MCF 10A (cell line): Measurements from ENCODE around the gene ST6GALNAC2. TPM values are rescaled to one million over a fixed set of nuclear protein-coding genes. Genes with fewer than 3 reads are reported as not detected.

Source experiments
- BruUV-seq: library from RNA; stranded (reverse); fragments of 400-500 nt; replicated peaks from 2 replicates; lab custom pipeline; 2021; lab: Mats Ljungman, UMichigan
- CTCF ChIA-PET: fragments of 300-600 bp; sonication (Branson Sonifier 250); formaldehyde crosslinking; extraction: SDS; loops from one replicate; lab custom pipeline; 2021; ENCODE audit warnings: antibody characterized with exemption, inconsistent platforms; lab: Yijun Ruan, JAX
- POLR2A ChIA-PET: fragments of 300-600, 350-650 bp; sonication (Branson Sonifier 250); formaldehyde crosslinking; extraction: SDS; loops from one replicate; lab custom pipeline; 2020; ENCODE audit warnings: antibody characterized with exemption, inconsistent platforms; lab: Yijun Ruan, JAX
- DNase-seq: peaks from one replicate; pipeline ENCODE4 v3.0.0-alpha.2; 2018; ENCODE audit not compliant: unreplicated experiment
- H3K27ac Mint-ChIP-seq: one replicate; pipeline ENCODE4 v1.8.0; 2022; ENCODE audit warnings: mild to moderate bottlenecking, low read depth, mixed read lengths; ENCODE audit not compliant: unreplicated experiment
- H3K27me3 Mint-ChIP-seq: one replicate; pipeline ENCODE4 v1.8.0; 2022; ENCODE audit warnings: mixed read lengths; ENCODE audit not compliant: insufficient read depth, unreplicated experiment
- H3K36me3 Mint-ChIP-seq: one replicate; pipeline ENCODE4 v1.8.0; 2022; ENCODE audit warnings: mild to moderate bottlenecking, moderate library complexity, mixed read lengths; ENCODE audit not compliant: insufficient read depth, unreplicated experiment
- H3K4me1 Mint-ChIP-seq: one replicate; pipeline ENCODE4 v1.8.0; 2022; ENCODE audit warnings: mixed read lengths; ENCODE audit not compliant: insufficient read depth, unreplicated experiment
- H3K4me3 Mint-ChIP-seq: one replicate; pipeline ENCODE4 v1.8.0; 2022; ENCODE audit warnings: mild to moderate bottlenecking, moderate library complexity, mixed read lengths; ENCODE audit not compliant: unreplicated experiment
- H3K9me3 Mint-ChIP-seq: one replicate; pipeline ENCODE4 v1.8.0; 2022; ENCODE audit warnings: mixed read lengths; ENCODE audit not compliant: unreplicated experiment
- CTCF ChIP-seq: fragments of 200-600 bp; IDR thresholded peaks from one replicate; pipeline ENCODE4 v1.8.0; 2022; ENCODE audit warnings: antibody characterized with exemption, mild to moderate bottlenecking; ENCODE audit not compliant: unreplicated experiment
- intact Hi-C: fragments of 100-400 bp; cut with micrococcal nuclease; formaldehyde crosslinking; loops from 2 replicates; pipeline ENCODE4 v1.14.1; 2022
- total RNA-seq: library from RNA; stranded (reverse); gene quantifications from 2 replicates; pipeline ENCODE4 v1.2.3, GENCODE V29; 2022

ST6GALNAC2 gene
- total RNA-seq, 1 experiment from 2014 or later: 7.7 TPM

- no peak for DNase-seq
- CTCF ChIA-PET: interaction anchor here (0.7 kb wide), 1 partner anchor 28 kb away, joined by 4 read pairs; no protein-coding TSS in a partner anchor
- intact Hi-C loops: no loop called here
- H3K27me3 Mint-ChIP-seq: no peaks in the 10 kb centered on the region
- H3K27ac Mint-ChIP-seq: peak within 1 kb of the TSS; percentile 51
- H3K4me3 Mint-ChIP-seq: no peak within 1 kb of the TSS
- no peaks in the 10 kb centered on the region for H3K9me3 Mint-ChIP-seq
- no peak for TF ChIP-seq CTCF
- no peaks in the 10 kb centered on the region for H3K36me3 Mint-ChIP-seq
- POLR2A ChIA-PET: interaction anchor here (0.6 to 0.7 kb wide), 2 partner anchors 86 to 320 kb away, joined by 4 to 5 read pairs; no protein-coding TSS in a partner anchor
- peaks cover 2% of the 10 kb centered on the region for H3K4me1 Mint-ChIP-seq
- no TSS peak for BruUV-seq
These were observed 47.9 kb downstream of the ST6GALNAC2 start, which contains the start of gene CYGB for GRCh38 chr17:76537578-76538280. CYGB (minus strand) TSS chr17:76537709; CDS start chr17:76537542, 167 bp downstream.

- Mint-ChIP-seq H3K4me3 (no peak overlapping the region), H3K4me1 (peaks cover 6% of the 10 kb centered on the region), H3K27ac (no peak overlapping the region), H3K36me3 (no peaks in the 10 kb centered on the region), H3K27me3 (no peaks in the 10 kb centered on the region), H3K9me3 (no peaks in the 10 kb centered on the region)
- ChIA-PET POLR2A (no interaction called here), CTCF (interaction anchor here (0.7 kb wide), 1 partner anchor 29 kb away, joined by 4 read pairs; no protein-coding TSS in a partner anchor)
- intact Hi-C loops: no loop called here
- TF ChIP-seq CTCF: no peak
- no TSS peak for BruUV-seq
- no peak for DNase-seq
These were observed 48.4 kb downstream of the ST6GALNAC2 start for GRCh38 chr17:76537288-76537577.

GRCh38 chr17:76536511-76537287 is 49.0 kb downstream of the ST6GALNAC2 start:
- TF ChIP-seq CTCF: no peak
- intact Hi-C loops: no loop called here
- H3K27ac Mint-ChIP-seq: peak overlapping the region; percentile 51
- peaks cover 11% of the 10 kb centered on the region for H3K4me1 Mint-ChIP-seq
- BruUV-seq: no TSS peak
- POLR2A ChIA-PET: interaction anchor here (1.7 kb wide), 1 partner anchor 21 kb away, joined by 4 read pairs; no protein-coding TSS in a partner anchor
- H3K36me3 Mint-ChIP-seq: no peaks in the 10 kb centered on the region
- no peaks in the 10 kb centered on the region for H3K27me3 Mint-ChIP-seq
- H3K4me3 Mint-ChIP-seq: no peak overlapping the region
- no peaks in the 10 kb centered on the region for H3K9me3 Mint-ChIP-seq
- CTCF ChIA-PET: interaction anchor here (0.7 to 2.0 kb wide), 3 partner anchors 13 to 582 kb away, joined by 3 to 6 read pairs (median 4); no protein-coding TSS in a partner anchor
- no peak for DNase-seq
